LoVo (cell line): ENCODE results near the gene UBE2C.
A peak's percentile ranks its signal among the peaks of the same experiment; 100 is the strongest.
"Not testable (repeated sequence)": the region's sequence is repeated elsewhere in the genome, so short reads cannot be mapped to it uniquely, and the experiment has no call there.

Experiments used
- DNase-seq: peaks from one replicate; pipeline ENCODE4 v3.0.0-alpha.2; 2016; ENCODE audit warnings: low spot score

Gene UBE2C

DNA sequence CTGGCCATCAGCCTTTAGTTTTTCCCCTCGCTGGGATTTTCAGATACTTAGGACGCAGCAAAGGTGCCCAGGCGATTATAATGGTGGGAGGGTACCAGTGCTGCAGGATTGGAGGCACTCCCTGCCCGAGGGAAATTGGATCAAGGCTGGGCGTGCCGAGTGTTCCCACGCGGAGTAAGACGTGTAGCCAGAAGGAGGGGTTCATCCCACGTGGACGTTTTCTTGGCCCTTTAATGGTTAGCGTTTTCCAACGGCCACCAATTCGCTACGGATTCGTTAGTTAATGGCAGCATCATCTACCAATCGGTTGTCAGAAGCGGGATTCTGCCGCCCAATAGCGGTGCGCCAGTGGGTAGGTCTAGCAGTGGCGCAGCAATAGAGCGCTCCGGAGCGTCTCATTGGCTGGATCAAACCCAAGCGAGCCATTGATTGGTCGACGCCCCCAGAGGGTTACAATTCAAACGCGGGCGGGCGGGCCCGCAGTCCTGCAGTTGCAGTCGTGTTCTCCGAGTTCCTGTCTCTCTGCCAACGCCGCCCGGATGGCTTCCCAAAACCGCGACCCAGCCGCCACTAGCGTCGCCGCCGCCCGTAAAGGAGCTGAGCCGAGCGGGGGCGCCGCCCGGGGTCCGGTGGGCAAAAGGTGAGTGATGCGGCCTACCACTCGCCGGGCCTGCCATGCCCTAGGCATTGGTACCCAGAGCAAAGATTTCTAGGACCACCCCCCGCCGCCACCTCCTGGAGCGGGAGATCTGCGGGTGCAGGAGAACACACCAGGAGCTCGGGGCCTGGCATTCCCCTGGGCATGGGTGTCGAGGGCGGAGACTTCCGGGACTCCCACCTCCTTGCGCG lies at the start of gene UBE2C:
UBE2C (plus strand) TSS at position 488 of the 849 bp plus-strand sequence; CDS start at position 540, 52 bp downstream.
- peak; percentile 99 for DNase-seq

GRCh38 chr20:45764618-45765282 lies 47.7 kb upstream of the UBE2C start:
- not testable (repeated sequence) for DNase-seq

GRCh38 chr20:45765307-45765875 lies 47.1 kb upstream of the UBE2C start:
- no peak for DNase-seq

- DNase-seq: no peak
Measured at GRCh38 chr20:45765980-45766379, 46.5 kb upstream of the UBE2C start.

DNA sequence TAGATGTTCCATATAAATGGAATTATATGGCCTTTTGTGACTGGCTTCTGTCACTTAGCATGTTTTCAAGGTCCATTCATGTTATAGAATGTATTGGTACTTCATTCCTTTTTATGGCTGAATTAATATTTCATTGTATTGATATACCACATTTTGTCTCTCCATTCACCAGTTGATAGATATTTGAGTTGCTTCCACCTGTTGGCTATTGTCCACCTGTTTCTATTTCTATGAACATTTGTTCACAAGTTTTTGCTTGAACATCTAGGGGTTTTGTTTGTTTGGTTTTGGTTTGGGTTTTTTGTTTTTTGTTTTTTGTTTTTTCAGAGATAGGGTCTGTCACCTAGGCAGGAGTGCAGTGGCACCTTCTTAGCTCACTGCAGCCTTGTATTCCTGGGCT lies 44.0 kb upstream of the UBE2C start:
- no peak for DNase-seq

- DNase-seq: peak; percentile 81
Measured at GRCh38 chr20:45771182-45771759, 41.2 kb upstream of the UBE2C start.

DNA sequence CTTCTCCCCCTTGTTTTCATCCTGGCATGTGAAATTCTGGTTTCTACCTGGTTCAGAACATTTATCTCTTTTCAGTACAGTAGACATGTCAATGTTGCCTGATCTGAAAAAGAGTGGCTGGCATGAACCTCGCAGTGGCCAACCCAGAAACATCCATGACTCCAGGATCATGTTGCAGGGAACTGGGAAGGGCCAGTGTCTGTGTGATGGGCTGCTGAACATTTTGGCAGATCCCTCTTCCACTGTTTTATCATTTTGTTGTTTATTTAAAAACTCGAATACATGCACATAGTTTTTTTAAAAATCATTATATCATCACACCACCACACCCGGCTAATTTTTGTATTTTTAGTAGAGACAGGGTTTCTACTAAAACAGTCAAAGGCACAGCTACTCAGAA lies 39.8 kb upstream of the UBE2C start:
- DNase-seq: no peak

DNA sequence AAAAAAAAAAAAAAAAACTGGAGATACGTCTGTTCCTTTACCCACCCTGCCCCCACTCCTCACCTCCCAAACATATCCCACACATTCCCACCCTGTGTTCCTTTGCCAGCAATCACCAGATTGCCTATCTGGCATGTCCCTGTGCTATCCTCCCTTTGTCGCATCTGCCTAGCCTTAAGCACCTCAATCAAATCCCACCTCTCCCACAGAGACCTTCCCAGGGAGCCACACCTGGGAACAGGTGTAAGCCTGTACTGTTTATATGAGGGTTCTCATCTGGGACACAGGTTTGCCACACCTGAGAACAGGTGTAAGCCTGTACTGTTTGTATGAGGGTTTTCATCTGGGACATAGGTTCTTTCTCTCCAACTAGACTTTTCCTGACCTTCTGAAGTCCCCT lies 37.5 kb upstream of the UBE2C start:
- DNase-seq: no peak

- no peak for DNase-seq
Measured at GRCh38 chr20:45775411-45775810, 37.0 kb upstream of the UBE2C start.

- no peak for DNase-seq
Measured at GRCh38 chr20:45776931-45777330, 35.5 kb upstream of the UBE2C start.

GRCh38 chr20:45779011-45779915 lies 33.2 kb upstream of the UBE2C start:
- DNase-seq: peak; percentile 94

DNA sequence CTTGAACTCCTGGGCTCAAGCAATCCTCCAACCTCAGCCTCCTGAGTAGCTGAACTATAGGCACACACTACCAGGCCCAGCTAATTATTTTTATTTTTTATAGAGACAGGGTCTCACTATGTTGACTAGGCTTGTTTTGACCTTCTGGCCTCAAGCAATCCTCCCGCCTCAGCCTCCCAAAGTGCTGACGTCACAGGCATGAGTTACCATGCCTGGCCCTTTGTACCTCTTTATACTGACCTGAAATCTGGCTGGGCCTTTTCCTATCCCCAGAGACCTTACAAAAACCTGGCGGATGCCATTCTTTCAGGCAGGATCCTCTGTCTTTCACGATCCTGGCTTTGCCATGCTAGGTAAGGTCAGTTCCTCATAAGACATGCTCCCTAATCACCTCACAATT lies 32.3 kb upstream of the UBE2C start:
- no peak for DNase-seq

- DNase-seq: no peak
Measured at GRCh38 chr20:45781391-45781931, 31.0 kb upstream of the UBE2C start.

- DNase-seq: no peak
Measured at GRCh38 chr20:45782890-45783289, 29.6 kb upstream of the UBE2C start.

- DNase-seq: no peak
Measured at GRCh38 chr20:45783656-45784294, 28.7 kb upstream of the UBE2C start.

- DNase-seq: no peak
Measured at GRCh38 chr20:45788351-45788750, 24.1 kb upstream of the UBE2C start.

DNA sequence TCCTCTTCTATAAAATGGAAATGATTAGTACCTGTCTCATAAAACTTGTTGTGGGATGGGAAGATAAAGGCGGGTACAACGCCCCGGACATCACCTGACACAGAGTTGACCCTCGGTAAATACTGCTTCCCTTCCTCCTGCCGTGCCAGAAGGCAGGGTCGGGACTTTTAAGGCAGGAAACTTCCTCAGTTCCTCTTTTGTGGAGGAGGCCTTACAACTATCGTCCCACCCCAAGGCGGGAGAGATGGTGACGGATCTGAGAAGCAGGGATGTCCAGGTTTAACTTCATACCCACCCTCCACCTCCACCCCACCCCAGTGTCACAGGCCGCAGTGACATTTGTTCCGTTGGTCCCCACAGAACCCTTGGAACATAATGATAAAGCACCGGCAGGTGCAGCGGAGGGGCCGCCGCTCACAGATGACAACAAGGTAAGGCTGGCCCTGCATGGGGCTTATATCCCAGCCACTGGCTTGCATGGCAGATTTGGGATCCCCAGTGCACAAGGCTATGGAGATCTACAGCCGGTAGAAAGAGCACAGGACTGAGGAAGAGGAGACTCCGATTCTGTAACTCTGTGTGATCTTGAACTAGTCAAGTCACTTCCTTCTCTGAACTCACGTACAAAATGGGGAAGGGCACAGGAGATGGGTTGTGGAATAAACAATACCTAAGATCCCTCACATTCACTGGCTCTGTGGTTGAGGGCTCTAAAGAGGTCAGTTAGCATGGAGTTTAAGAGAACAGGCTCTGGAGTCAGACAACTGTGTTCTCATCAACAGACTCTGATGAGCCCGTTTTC lies 19.9 kb upstream of the UBE2C start:
- DNase-seq: peak; percentile 25

DNA sequence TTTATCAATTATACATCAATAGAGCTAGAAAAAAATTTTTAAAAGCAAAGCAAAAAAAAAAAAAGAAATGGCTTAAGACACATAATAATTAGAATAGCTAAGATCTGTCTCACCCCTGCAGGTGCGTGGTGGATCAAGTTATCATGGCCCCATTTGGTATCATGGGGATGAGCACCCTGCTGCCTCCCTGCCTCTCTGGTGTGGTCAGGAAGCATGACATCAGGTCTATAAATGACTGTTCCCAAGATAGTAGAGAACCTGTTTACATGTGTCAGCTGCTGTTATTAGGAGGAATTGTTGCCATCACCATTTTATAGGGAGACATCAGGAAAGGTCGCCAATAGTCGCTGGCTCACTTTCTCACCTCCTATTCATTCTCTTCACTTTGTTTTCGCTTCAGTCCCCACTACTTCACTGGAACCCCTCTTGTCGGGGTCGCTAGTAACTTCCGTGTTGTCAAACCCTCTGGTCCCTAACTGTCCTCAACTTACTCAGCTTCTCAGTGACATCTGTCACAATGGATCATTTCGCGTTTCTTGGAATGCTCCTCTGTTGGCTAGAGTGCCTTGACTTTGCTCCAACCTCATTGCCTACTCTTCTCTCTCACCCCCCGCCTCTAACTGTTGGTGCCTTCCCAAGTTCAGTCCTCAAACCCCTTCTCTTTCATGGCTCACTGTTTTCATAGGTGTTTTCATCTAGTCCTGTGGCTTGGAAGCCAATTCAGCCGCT lies 15.9 kb upstream of the UBE2C start:
- DNase-seq: no peak

- DNase-seq: not testable (repeated sequence)
Measured at GRCh38 chr20:45797510-45797909, 14.9 kb upstream of the UBE2C start.
